ENCODE results near the gene ADAP1. TPM values are rescaled to one million over a fixed set of nuclear protein-coding genes. Genes with fewer than 3 reads are reported as not detected.

Gene ADAP1
- total and polyA plus RNA-seq, 9 donors = 0.52 to 16.4 (median 3.5) TPM

DNA sequence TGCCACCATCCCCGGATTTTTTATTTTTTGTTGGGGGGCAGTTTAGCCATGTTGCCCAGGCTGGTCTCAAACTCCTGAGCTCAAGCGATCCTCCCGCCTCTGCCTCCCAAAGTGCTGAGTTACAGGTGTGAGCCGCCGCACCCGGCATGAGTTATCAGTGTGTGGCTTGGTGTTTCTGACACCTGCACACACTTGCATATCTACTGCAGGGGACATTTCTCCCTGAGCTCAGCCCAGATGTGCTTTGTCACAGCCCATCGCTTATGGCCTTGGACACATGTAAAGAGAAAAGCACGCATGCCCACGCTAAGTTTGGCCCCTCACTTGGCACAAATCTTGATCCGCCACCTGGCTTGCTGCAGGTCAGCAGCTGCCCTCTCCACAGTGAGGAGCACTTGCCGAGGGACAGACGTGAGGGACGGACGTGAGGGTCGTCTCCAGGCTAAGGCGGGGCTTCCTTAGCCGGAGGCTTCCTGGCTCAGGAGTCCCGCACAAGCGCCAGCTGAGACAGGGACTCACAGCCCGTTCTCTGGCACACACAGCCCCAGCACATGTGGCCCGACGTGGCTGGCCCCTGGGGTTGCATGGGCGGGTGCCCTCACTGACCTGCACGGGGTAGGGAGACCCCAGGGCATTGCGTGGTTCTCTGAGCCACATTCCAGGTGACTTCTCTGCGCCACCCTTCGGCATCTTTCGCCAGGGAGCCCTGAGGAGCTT, 40.3 kb upstream of the ADAP1 start:
- TF ChIP-seq, protein P1, sequence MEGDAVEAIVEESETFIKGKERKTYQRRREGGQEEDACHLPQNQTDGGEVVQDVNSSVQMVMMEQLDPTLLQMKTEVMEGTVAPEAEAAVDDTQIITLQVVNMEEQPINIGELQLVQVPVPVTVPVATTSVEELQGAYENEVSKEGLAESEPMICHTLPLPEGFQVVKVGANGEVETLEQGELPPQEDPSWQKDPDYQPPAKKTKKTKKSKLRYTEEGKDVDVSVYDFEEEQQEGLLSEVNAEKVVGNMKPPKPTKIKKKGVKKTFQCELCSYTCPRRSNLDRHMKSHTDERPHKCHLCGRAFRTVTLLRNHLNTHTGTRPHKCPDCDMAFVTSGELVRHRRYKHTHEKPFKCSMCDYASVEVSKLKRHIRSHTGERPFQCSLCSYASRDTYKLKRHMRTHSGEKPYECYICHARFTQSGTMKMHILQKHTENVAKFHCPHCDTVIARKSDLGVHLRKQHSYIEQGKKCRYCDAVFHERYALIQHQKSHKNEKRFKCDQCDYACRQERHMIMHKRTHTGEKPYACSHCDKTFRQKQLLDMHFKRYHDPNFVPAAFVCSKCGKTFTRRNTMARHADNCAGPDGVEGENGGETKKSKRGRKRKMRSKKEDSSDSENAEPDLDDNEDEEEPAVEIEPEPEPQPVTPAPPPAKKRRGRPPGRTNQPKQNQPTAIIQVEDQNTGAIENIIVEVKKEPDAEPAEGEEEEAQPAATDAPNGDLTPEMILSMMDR (IDR thresholded peaks at IDR 0.05) = no peak
- TF ChIP-seq EP300 (IDR thresholded peaks at IDR 0.05) (no peak), POLR2A (IDR thresholded peaks at IDR 0.05) (no peak)
- H3K4me1 ChIP-seq (ENCODE audit: insufficient read depth) = peaks cover 7% of the 10 kb centered on the region
- no peak overlapping the region for H3K4me3 ChIP-seq
- no peaks in the 10 kb centered on the region for H3K36me3 ChIP-seq
- DNase-seq = no peak
- intact Hi-C loops (cut with DNase I) = loop anchor here in 3 of 4 donors (5.0 to 10.0 kb wide), 3 partner anchors 73 to 183 kb away; no protein-coding TSS in a partner anchor
- no peak overlapping the region for H3K27ac ChIP-seq
- no peaks in the 10 kb centered on the region for H3K27me3 ChIP-seq
- no peaks in the 10 kb centered on the region for H3K9me3 ChIP-seq
- 63 to 74% (median 66%) methylated on average over 28 of the region's 28 CpGs for WGBS, 3 donors

DNA sequence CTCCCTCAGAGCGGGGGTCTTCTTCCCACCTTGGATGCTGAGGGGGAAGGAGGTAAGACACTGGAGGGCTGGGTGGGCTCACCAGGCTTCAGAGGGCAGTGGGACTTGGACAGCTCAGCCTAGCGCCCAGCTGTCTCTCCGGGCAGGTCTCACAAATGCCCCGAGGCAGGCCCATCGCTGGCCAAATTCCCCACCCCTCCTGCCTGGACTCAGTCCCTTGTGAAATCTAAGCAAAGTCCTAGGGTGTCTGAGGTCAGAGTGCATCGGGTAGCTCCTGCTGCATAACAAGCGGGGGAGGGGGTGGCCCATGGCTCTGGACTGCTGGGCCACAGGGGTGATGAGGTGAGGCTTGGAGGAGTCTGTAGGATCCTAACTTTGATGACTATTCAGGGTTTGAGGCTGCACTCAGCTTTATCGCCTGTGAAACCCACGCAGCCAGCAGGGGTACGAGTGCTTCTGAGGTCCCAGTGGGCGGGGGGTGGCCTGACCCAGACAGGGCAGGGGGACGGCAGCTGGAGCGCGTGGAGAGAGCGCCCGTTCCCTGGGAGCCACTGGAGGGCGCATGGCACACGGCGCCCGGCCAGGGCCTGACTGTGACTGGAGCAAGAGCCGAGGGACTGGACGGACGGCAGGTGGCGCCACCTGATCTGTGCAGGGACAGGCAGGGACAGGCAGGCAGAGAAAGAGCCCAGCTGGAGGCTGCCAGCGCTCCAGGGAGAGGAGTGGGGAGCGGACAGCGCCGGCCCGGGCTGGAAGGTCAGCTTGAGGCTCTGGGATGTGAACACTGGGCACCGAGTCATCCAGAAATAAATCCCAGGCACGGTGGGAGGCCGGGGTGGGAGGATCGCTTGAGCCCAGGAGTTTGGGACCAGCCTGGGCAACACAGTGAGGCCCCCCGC, 38.5 kb upstream of the ADAP1 start:
- no peaks in the 10 kb centered on the region for H3K27me3 ChIP-seq
- intact Hi-C loops (cut with DNase I) = loop anchor here in 3 of 4 donors (1.0 to 10.0 kb wide), 5 partner anchors 72 to 184 kb away; no protein-coding TSS in a partner anchor
- no peaks in the 10 kb centered on the region for H3K9me3 ChIP-seq
- peaks cover 14% of the 10 kb centered on the region for H3K4me1 ChIP-seq (ENCODE audit: insufficient read depth)
- DNase-seq = peak; percentile 97 to 99 (median 98)
- 16 to 18% (median 17%) methylated on average over 30 to 34 of the region's 34 CpGs for WGBS, 3 donors
- H3K4me3 ChIP-seq = no peak overlapping the region
- TF ChIP-seq, protein P1 (IDR thresholded peaks at IDR 0.05) = peak; percentile 99 to 100 (median 100)
- TF ChIP-seq POLR2A (IDR thresholded peaks at IDR 0.05) (peak; percentile 35), EP300 (IDR thresholded peaks at IDR 0.05) (no peak)
- no peaks in the 10 kb centered on the region for H3K36me3 ChIP-seq
- H3K27ac ChIP-seq = no peak overlapping the region

DNA sequence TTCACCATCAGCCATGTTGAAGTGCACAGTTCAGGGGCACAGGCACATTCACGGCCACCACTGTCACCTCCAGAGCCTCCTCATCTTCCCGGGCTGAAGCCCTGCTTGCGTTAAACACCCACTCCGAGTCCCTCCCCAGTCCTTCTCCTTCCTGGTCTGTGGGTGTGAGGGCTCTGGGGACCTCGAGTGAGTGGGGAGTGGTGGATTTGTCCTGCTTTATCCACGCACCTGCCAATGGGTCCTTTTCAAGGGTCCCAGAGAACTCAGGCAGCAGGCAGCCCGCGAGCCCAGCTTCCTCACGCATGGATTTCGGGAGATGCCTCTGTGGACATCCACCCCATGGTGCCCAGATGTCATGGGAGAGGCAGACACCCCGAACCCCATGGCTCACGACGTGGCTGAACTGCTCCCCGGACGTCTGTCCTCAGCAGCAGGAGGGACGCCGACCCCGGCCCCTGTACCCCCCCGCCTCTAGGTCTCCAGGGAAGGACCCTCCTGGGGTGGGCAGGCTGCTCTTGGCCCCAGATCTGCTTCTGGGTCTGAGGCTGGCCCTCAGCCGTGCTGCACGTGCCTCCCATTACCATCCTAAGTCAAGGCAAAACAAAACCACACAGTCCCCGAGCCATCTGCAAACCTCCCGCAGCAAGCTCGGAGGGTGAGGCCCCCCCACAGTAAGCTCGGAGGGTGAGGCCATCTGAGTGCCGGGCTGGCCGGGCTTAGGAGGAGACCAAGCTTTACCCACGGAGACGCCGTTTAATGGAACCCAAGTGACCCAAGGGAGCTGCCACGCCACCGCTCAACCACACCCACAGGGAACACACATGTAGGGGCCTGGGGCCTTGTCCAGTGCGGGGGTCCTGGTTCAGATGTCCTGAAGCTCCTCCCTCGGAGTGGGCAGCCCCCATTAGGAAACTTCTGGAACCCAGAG, 37.5 kb upstream of the ADAP1 start:
- DNase-seq = no peak
- no peak for TF ChIP-seq EP300 (IDR thresholded peaks at IDR 0.05)
- TF ChIP-seq POLR2A (IDR thresholded peaks at IDR 0.05) = no peak
- TF ChIP-seq, protein P1 (IDR thresholded peaks at IDR 0.05) = no peak
- Histone ChIP-seq H3K4me1 (ENCODE audit: insufficient read depth) (peaks cover 22% of the 10 kb centered on the region), H3K27ac (no peak overlapping the region), H3K36me3 (no peaks in the 10 kb centered on the region), H3K27me3 (no peaks in the 10 kb centered on the region), H3K9me3 (no peaks in the 10 kb centered on the region), H3K4me3 (no peak overlapping the region)
- whole genome bisulfite sequencing, 3 donors = 69 to 77% (median 73%) methylated on average over 30 to 34 of the region's 34 CpGs
- intact Hi-C loops (cut with DNase I) = loop anchor here (1.0 to 10.0 kb wide), 5 partner anchors 73 to 185 kb away; no protein-coding TSS in a partner anchor
